Smooth muscle cell of trachea (primary cell): Measurements from ENCODE around the gene ADM5. TPM values are rescaled to one million over a fixed set of nuclear protein-coding genes. Genes with fewer than 3 reads are reported as not detected.

Experiments used
- total RNA-seq: library from RNA; depleted of rRNA; stranded (reverse); fragments of >200 nt; gene quantifications from 2 replicates; pipeline ENCODE4 v1.2.1, GENCODE V29; 2014

Gene ADM5
- total RNA-seq: 0.44 and 0.83 TPM in 2 replicates

GRCh38 chr19:49689133-49690078, at the start of gene ADM5:
Gene ADM5 (plus strand): TSS chr19:49689594. CDS start chr19:49689838, 244 bp downstream.

GRCh38 chr19:49640113-49640898, 49.1 kb upstream of the ADM5 start, which contains the start of gene RRAS:
Gene RRAS (minus strand): TSS chr19:49640143. CDS start chr19:49640098, 45 bp downstream.

GRCh38 chr19:49641688-49642491, 47.5 kb upstream of the ADM5 start, which contains the start of gene SCAF1:
Gene SCAF1 (plus strand): TSS chr19:49642209. CDS start chr19:49645027, 2,818 bp downstream.

GRCh38 chr19:49665351-49666119, 23.9 kb upstream of the ADM5 start, which contains the start of the genes BCL2L12 and IRF3:
Gene BCL2L12 (plus strand): TSS chr19:49665933. CDS start chr19:49666693, 760 bp downstream.
Gene IRF3 (minus strand): TSS chr19:49665857. CDS start chr19:49664838, 1,019 bp downstream.

GRCh38 chr19:49677231-49677900, 12.0 kb upstream of the ADM5 start, which contains the start of gene PRMT1:
Gene PRMT1 (plus strand): TSS chr19:49677271. CDS start chr19:49677281, 10 bp downstream.

GRCh38 chr19:49690656-49691242, 1.4 kb downstream of the ADM5 start, which contains the start of gene CPT1C:
Gene CPT1C (plus strand): TSS chr19:49691116. CDS start chr19:49692253, 1,137 bp downstream.

Other genes with a start within 250 kb of the ADM5 start
- 0.15 and 0.33 TPM in 2 replicates for gene SLC17A7, start 248.1 kb upstream of the ADM5 start, total RNA-seq
- gene PIH1D1, start 237.8 kb upstream of the ADM5 start, total RNA-seq: 103 and 145 TPM in 2 replicates
- 16.5 and 33.7 TPM in 2 replicates for gene ALDH16A1, start 236.4 kb upstream of the ADM5 start, total RNA-seq
- 3.6 and 7.9 TPM in 2 replicates for gene FLT3LG, start 215.4 kb upstream of the ADM5 start, total RNA-seq
- 2,428 and 4,431 TPM in 2 replicates for gene RPL13A, start 202.0 kb upstream of the ADM5 start, total RNA-seq
- 2,449 and 2,469 TPM in 2 replicates for gene RPS11, start 193.2 kb upstream of the ADM5 start, total RNA-seq
- 37.2 and 105 TPM in 2 replicates for gene FCGRT, start 176.9 kb upstream of the ADM5 start, total RNA-seq
- gene RCN3, start 161.6 kb upstream of the ADM5 start, total RNA-seq: 228 and 362 TPM in 2 replicates
- 48.5 and 71.3 TPM in 2 replicates for gene NOSIP, start 109.0 kb upstream of the ADM5 start, total RNA-seq
- 0.29 and 1.2 TPM in 2 replicates for gene PRRG2, start 108.3 kb upstream of the ADM5 start, total RNA-seq
- 3.8 and 4.5 TPM in 2 replicates for gene PRR12, start 98.4 kb upstream of the ADM5 start, total RNA-seq
- gene RRAS, start 49.5 kb upstream of the ADM5 start, total RNA-seq: 46.0 and 96.3 TPM in 2 replicates
- 26.6 and 30.6 TPM in 2 replicates for gene SCAF1, start 47.4 kb upstream of the ADM5 start, total RNA-seq
- 33.3 and 69.5 TPM in 2 replicates for gene IRF3, start 23.7 kb upstream of the ADM5 start, total RNA-seq
- gene BCL2L12, start 23.7 kb upstream of the ADM5 start, total RNA-seq: 4.8 and 5.5 TPM in 2 replicates
- gene PRMT1, start 12.3 kb upstream of the ADM5 start, total RNA-seq: 224 and 304 TPM in 2 replicates
- gene CPT1C, start 1.5 kb downstream of the ADM5 start, total RNA-seq: 29.7 and 37.5 TPM in 2 replicates
- 0.17 and 0.44 TPM in 2 replicates for gene TSKS, start 73.7 kb downstream of the ADM5 start, total RNA-seq
- 110 and 154 TPM in 2 replicates for gene AP2A1, start 77.4 kb downstream of the ADM5 start, total RNA-seq
- gene FUZ, start 123.7 kb downstream of the ADM5 start, total RNA-seq: 30.4 and 46.0 TPM in 2 replicates
- gene MED25, start 128.7 kb downstream of the ADM5 start, total RNA-seq: 17.7 and 26.9 TPM in 2 replicates
- 58.6 and 81.0 TPM in 2 replicates for gene PTOV1, start 161.6 kb downstream of the ADM5 start, total RNA-seq
- 43.3 and 55.9 TPM in 2 replicates for gene PNKP, start 178.0 kb downstream of the ADM5 start, total RNA-seq
- 11.8 and 18.9 TPM in 2 replicates for gene AKT1S1, start 187.8 kb downstream of the ADM5 start, total RNA-seq
- gene TBC1D17, start 188.1 kb downstream of the ADM5 start, total RNA-seq: 21.4 and 24.8 TPM in 2 replicates
- gene IL4I1, start 207.3 kb downstream of the ADM5 start, total RNA-seq: 1.0 and 1.3 TPM in 2 replicates
- gene ATF5, start 239.6 kb downstream of the ADM5 start, total RNA-seq: 19.9 and 30.4 TPM in 2 replicates
- gene NUP62, start 239.9 kb downstream of the ADM5 start, total RNA-seq: 28.1 TPM in 2 replicates